HG03039 (cell line): ENCODE measurements around the gene SPATA4.
"Not testable (repeated sequence)": the region's sequence is repeated elsewhere in the genome, so short reads cannot be mapped to it uniquely, and the experiment has no call there.

Experiments used
- ATAC-seq: cut with Tn5 transposase; IDR thresholded peaks from one replicate; pipeline ENCODE4 v1.9.1; 2021; ENCODE audit warnings: mild to moderate bottlenecking, moderate library complexity; ENCODE audit not compliant: unreplicated experiment

SPATA4 gene

DNA sequence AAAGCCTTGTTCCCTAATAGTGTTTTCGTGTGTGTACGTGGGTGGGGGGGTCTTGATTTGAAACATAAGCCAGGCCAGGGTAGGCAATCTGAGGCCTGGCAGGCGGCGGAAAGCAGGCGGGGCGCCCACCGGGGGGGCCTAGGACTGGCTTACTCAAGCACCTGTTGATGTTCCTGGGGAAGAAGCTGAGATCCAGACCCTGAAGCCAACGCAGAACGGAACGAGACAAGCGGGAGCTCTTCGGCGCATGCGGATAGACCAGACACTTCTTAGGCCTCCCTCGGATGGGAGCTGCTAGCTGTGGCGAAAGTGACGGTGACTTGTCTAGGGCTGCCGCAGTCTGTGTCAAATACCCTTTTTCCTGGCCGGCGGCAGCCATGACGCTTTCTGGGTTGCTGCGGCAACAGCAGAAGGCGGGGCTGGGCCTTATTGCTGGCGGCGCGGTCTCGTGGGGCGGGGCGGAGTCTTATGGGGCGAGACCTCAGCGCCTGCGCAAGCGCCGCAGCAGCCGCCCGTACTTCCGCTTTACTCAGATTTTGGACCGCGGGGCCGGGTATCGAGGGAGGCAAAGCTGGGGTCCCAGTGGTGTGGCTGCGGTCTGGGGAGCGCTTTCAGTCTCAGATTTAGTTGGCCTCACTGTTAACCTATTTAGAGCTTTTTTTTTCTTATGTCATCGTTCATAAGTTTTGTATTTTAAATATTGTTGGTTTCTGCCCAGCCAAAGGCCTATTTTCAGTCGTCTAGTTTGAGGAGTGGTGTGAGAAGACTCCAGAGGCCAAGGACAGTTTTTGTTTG, at the start of gene SPATA4:
Gene SPATA4, minus strand, starts transcription at position 402 of the 795 bp plus-strand sequence. Its CDS starts 23 bp downstream, at position 379.
- ATAC-seq = peak; percentile 99

DNA sequence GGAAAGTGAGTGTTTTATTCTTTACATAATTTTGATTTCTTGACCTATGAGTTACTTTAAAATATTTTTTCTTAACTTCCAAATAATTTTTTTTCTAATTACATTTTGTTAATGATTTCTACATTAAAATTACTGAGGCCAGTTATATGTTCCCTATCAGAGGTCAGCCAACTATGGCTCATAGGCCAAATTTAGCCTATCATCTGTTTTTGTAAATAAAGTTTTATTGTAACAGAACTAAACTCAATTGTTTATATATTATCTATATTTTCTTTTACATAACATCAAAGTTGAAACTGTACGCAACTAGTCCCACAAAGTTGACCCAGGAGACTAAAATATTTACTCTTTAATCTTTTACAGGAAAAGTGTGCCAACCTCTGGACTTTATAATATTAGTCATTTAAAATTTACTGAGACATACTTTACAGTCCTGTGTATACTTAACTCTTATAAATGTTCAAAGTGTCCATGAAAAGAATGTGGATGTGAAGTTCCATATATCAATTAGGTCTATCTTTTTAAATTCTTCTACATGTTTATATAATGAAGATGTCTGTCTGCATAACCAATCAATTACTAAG, 47.5 kb upstream of the SPATA4 start:
- ATAC-seq = no peak

DNA sequence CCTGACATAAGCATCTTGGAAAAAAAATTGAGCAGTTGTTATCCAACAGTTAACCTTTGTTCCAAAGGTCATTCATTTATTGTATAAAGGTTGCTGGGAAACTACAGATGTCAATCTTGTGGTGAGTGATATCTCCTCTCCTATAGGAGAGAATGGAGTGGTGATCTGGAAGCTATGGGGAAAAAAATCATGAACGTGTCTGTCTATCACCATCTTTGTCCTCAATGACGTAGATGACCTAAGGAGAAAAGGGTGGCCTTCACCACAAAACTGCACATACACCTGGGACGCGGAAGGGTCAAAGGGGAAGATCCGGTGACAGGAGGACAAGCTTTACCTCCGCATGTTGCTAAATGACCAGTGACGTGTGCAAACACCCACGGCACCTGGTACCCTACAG, 46.3 kb upstream of the SPATA4 start:
- ATAC-seq = no peak

DNA sequence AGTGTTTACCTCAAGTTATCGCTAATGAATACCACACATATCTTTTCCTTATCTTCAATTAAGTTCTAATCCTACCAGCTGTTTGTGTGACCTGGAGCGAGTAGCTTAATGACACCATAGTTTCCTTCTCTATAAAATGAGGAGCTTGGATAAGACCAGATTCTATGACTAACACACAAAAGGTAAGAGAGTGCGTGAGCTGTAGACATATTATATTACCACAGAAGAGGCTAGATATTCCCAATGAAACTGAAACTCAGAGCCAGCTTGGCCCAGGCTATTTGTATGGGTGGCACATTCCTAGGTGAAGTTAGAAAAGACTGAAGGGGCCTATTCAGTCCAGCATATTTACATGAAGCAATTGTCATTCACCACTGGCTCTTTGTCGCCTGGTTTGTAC, 43.4 kb upstream of the SPATA4 start:
- ATAC-seq = no peak

DNA sequence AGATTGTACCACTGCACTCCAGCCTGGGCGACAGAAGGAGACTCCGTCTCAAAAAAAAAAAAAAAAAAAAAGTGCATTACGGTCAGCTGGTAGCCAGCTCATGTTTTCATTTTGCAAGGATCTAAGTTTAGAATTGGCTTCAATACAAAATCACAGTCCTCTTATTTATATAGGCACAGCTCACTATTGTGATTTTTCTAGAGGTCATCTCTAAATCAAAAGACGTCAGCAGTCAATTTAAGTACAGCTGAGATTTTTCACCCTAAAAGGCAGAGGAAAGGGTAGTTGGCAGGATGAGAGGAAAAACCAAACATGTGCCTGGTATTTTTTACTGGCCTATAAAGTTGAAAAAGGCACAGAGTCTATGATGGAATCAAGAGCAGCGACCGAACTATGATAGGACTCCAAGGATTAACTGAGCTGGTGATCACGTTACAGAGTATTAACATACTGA, 42.8 kb upstream of the SPATA4 start:
- ATAC-seq = no peak

DNA sequence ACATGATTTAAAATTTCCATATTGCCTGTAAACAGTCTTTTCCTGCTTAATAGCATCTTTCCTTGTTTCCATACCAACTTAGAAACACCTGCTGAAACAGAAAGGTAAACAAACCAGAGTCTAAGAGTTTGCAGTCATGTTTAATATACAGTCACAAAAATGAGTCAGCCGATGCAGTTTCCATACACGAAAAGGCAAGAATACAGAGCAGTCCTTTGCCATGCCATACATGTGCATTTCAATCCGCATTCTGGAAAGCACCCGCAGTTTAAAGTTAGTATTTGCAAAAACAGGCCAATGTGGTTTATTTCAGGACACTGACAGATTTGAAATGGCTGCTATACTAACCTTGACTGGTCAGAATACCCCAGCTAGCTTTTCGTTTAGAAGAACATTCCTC, 41.6 kb upstream of the SPATA4 start:
- ATAC-seq = no peak

DNA sequence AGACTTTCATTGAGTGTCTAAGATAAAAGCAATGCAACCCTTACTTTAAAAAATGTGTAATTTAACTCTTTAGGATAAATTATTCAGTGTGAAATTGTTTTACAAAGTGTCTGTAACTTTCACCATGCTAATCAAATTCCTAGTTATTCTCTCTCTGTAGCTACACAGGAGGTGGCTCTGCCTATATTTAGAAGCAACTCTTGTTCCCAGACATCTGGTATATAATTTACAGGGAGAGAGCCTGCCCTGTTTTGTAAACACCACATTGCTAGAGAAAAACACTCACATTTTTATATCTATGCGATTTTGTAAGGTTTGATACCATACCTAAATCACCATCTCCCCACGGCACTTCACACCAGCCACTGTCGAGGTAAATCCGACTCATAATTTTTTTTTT, 35.5 kb upstream of the SPATA4 start:
- no peak for ATAC-seq

DNA sequence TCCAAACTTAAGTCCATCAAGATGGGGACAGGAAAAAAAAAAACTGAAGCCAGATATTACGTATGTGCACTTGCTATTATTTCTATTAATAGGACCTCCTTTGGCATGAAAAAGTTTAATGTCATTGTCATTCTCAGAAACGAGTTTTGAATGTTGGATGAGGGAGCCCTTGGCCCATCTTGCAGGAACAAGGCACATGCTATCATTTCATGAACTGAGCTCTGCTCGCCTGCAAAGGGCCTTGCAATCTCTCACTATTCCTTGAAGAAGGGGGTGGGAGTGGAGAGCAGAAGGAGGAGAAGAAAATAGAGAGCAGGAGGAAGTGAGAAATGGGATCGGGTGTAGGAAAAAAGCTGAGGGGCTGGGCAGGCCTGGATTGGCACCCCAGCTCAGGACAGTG, 34.3 kb upstream of the SPATA4 start:
- ATAC-seq = no peak

DNA sequence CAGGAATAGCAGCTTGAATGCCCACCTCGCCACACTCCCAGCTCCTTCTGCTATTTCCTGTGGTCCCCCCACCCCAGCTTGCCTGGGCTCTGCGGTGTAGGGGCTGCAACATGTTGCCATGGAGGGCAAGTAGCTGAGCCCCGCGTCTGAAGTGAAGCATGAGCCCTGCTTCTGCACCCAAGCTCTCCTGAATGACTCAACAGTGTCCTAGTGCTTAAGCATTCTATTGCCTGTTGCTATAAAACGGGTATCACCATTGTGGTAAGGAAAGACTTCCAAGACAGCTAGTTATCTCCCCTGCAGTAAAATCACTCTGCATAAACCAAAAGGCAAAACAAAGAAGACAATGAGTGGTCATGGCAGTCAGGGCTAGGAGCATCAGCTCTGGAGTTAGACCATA, 31.4 kb upstream of the SPATA4 start:
- no peak for ATAC-seq

DNA sequence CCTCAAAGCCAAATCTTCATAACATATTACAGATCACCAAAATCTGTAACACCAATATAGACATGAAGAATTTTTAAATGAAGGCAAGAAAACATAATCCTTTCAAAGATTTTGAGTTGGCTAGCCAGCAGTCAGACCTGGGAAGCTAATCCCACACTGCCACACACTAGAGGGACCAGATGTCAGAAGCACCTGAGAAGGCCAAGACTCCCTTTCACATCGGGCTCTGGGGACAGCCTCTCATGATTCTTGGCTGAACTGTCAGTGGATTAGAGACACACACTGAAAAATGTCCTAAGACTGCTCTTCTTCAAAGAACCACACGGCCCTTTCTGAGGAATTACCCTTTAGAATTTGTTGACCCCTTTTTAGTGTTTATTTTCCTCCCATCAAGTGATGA, 28.2 kb upstream of the SPATA4 start:
- ATAC-seq = no peak

DNA sequence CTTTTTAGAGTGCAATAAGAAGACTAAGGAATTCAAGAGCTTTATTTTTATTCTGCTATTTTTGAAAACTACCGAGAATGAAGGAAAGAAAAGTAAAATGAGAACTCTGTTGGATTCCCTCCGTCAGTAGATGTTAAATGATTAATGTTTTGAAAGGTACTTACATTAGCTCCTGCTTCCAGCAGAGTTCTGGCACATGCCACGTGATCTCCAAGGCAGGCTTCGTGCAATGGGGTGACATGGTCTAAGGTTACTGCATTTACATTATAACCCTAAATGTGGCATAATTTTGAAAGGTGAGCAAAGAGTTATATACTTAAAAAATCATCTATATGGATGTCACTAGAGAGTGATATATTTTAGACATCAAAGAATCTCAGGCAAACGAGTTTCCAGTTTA, 26.8 kb upstream of the SPATA4 start:
- no peak for ATAC-seq

DNA sequence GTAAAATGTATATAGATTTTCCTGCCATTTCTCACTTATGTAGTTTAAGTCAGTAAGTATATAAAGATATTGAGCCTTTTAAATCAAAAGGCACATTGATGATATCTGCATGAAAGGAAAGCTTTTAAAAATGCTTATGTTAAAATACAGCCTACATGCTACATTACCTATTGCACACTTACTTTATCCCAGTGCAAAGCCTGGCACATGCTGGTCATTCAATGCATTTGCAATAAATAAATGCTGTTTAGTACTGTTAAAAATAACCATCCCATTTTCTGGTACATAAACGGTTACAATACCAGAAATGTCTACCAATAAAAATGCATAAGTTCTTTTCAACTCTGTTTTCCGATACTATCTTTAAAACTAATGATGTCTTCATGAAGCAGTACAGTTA, 22.1 kb upstream of the SPATA4 start:
- ATAC-seq = no peak

DNA sequence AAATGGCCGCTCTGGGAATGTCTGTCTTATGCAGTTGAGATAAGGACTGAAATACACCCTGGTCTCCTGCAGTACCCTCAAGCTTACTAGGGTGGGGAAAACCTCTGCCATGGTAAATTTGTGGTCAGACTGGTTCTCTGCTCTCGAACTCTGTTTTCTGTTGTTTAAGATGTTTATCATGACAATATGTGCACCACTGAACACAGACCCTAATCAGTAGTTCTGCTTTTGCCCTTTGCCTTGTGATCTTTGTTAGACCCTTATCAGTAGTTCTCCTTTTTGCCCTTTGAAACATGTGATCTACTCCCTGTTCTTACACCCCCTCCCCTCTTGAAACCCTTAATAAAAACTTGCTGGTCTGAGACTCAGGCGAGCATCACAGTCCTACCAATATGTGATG, 17.0 kb upstream of the SPATA4 start:
- ATAC-seq = not testable (repeated sequence)

DNA sequence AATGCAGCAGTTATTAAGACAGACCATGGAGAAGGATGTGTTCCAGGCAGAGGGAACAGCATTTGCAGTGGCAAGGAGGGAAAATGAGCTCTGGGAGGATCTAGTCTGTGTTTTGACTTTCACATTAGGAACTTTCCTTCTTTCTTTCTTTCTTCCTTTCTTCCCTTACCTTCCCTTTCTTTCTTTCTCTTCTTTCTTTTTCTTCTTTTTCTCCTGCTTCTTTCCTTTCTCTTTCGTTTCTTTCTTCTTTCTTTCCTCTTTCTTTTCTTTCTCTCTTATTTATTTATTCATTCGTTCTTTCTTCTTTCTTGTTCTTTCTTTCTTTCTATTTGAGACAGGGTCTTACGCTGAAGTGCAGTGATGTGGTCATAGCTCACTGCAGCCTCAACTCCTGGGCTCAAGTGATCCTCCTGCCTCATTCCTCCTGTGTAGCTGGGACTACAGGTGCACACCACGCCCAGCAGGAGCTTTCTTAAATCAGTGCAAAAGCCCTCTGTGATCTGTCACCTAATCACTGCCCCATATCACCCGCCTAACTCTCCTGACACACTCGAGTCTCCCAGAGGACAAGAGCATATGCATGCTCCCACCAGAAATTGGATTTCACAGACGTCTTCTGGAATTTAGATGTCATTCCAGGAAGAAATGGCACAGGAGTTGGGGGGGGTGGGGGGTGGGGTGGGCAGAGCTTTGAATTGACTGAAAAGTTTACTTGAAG, 15.4 kb upstream of the SPATA4 start:
- no peak for ATAC-seq

DNA sequence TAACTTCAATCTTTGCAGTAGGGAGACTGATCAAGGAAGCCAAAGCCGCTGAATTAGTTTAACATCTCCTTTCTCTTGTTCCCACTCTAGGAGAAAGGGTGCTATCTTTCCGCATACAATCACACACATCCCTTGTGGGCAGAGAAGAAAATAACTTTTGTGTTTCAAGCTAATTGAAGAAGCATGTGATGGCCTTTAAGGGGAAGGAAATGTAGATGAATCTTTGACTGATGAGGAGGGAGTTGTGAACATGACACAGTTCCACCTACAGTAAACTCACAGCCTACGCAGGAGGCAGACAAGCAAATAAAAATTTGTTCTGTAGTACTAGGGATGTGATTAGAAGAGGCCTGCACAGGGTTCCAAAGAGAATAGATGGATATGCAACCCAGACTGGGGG, 14.7 kb upstream of the SPATA4 start:
- no peak for ATAC-seq

DNA sequence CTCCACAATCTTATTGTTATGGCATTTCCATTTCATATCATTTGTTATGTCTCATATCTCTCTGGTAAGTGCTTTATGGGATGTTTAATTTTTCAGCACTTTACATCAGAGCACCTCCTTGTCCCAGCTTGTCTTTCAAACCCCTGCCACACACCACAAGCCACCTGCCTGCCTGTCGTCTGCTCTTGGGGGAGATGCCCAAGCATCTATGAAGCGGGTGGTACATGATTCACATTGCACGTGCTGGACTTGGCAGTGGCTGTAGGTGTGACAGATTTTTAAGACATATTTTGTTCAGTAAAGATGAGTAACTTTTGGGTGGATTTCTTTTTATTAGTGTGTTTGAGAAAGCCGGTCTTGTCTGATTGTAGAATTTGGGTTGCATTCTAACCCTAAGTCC, 14.2 kb upstream of the SPATA4 start:
- ATAC-seq = no peak

DNA sequence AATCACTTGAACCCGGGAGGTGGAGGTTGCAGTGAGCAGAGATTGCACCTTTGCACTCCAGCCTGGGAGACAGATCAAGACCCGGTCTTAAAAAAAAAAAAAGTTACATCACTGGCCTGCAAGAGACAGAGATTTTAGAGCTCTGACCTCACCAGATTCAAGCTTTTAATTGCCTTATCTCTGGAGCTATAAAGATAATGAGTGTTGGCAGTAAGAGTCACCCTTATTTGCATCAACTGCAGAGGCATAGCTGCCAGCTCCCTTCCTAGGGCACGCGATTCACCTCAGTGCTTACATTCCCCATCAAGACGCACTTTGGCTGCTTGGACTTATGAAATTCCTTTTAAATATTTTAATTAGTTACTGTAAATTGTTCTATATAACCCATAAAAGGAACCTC, 12.5 kb upstream of the SPATA4 start:
- ATAC-seq = no peak

DNA sequence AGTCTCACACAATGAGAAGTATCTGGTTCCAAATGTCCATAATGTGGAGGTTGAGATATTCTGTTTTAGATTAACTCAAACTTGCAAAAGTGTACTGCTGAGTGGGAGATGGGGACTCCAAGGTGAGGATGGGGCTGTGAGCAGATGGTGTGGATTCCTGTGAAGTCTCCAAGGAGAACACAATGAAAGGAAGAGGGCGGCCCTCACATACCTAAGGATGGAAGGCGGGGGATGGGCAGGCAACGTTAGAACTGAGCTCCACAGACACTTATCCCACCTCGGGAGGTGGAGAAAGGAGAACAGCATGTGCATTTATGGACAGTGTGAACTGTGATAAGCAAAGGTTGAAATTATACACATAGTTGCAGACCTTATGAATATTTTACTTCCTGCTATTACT, 9.9 kb upstream of the SPATA4 start:
- no peak for ATAC-seq

DNA sequence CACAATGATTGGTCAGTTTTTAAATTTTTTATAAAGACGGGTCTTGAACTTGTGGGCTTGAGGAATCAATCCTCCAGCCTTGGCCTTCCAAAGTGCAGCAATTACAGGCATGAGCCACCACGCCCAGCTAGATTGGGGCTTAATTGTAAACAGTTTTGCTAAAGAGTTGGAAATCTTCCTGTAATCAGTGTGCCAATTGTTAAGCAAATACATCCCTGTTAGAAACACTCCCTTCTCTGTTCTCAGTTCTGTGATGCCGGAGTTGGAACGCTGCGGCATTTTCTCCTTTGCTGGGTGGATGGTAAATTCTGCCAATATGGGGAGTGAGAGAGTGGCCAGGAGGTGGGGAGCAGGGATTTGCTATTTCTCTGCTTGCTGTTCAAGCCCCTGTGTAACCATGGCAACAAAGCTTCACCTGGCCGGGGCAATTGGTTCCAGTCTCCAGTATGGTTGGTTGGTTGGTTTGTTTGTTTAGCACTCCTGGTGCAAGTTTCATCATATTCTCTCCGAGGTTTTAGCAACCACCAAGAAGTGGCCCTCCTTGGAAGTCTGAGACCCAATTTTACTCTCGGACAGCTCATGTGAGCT, 3.0 kb upstream of the SPATA4 start:
- ATAC-seq = no peak

DNA sequence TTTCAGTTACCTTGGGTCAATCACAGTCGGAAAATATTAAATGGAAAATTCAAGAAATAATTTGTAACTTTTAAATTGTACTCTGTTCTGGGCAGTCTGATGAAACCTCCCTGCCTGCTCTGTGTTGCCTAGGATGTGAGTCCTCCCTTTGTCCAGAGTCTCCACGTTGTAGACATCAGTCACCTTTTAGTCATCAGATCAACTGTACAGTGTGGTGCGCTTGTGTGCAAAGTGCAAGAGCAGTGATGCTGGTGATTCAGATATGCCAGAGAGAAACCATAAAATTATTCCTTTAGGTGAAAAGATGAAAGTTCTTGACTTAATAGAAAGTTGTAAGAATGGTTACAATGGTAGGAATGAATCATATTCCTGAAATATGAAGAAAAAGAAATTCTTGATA, 1.4 kb downstream of the SPATA4 start:
- no peak for ATAC-seq

DNA sequence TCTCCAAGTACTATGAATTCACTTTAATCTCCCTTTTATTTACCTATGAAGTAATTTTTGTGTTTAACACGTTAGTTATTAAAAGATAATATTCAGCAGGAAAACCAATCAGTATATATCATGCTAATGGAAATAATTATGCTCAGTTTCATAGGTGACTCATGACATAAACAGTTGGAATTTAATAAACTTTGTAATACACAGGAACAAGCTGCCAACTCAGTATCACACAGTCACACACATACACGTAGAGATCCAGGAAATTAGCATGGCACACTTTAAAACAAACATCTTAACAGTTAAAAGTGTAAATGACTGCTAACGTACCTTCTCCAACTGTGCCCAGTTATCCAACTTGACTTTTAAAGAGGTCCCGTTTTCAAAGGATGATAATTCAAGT, 2.3 kb downstream of the SPATA4 start:
- ATAC-seq = no peak

DNA sequence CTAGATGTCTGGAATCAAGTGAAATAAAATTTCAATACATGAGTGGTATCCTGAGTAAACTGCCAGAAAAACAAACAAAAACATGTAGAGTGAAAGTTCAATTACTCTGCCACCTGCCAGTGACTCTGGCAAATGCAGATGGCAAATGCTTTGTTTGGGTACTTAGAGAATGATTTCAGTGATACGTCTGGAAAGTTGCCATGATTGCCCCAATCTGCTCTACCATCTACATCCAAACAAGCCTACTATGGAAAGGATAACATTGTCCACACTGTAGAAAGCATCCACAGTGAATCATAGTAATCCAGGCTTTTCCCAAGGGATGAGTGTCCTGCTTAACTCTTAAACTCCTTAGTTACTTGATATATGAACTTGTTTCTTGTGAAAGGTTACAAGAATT, 3.4 kb downstream of the SPATA4 start:
- no peak for ATAC-seq
